CD4-positive, alpha-beta memory T cell (primary cell): ENCODE measurements around the gene MAPKAP1. TPM values are rescaled to one million over a fixed set of nuclear protein-coding genes. Genes with fewer than 3 reads are reported as not detected.

Experiments used
- CTCF ChIA-PET: fragments of 350-600 bp; sonication (Branson Sonifier 250); formaldehyde crosslinking; loops from one replicate; lab custom pipeline; 2021; ENCODE audit warnings: inconsistent platforms; ENCODE audit not compliant: partially characterized antibody; lab: Charles Lee
- POLR2A ChIA-PET: fragments of 350-600 bp; sonication (Branson Sonifier 250); formaldehyde crosslinking; loops from one replicate; lab custom pipeline; 2021; ENCODE audit not compliant: partially characterized antibody; lab: Charles Lee
- DNase-seq, 5 donors: peaks; one replicate each; pipeline versions ENCODE4 v3.0.0 to v3.0.0-alpha.2; 2020 to 2022; ENCODE audit warnings: mixed read lengths in 1 of 5
- H3K27ac ChIP-seq: one replicate; pipeline ENCODE4 v1.7.0; 2013; ENCODE audit warnings: low read depth, low read length
- H3K27me3 ChIP-seq: 2 replicates; pipeline ENCODE4 v1.7.0; 2013; ENCODE audit warnings: mild to moderate bottlenecking, low read length, moderate library complexity; ENCODE audit not compliant: insufficient read depth
- H3K36me3 ChIP-seq: 2 replicates; pipeline ENCODE4 v1.7.0; 2013; ENCODE audit warnings: mild to moderate bottlenecking, low read length, moderate library complexity; ENCODE audit not compliant: insufficient read depth
- H3K4me1 ChIP-seq: 2 replicates; pipeline ENCODE4 v1.7.0; 2013; ENCODE audit warnings: mild to moderate bottlenecking, low read length, moderate library complexity; ENCODE audit not compliant: insufficient read depth
- H3K4me3 ChIP-seq, 2 donors: one replicate each; pipeline ENCODE4 v1.7.0; 2013; ENCODE audit warnings: low read length in 2 of 2, mild to moderate bottlenecking in 1 of 2
- H3K9me3 ChIP-seq, 2 donors: one replicate each; pipeline ENCODE4 v1.7.0; 2013; ENCODE audit warnings: low read length in 2 of 2, control low read depth in 1 of 2; ENCODE audit not compliant: control insufficient read depth in 1 of 2
- H3K27ac Mint-ChIP-seq, 7 donors: one replicate each; pipeline ENCODE4 v1.8.0; 2020 to 2021; ENCODE audit warnings: mixed read lengths in 7 of 7, mild to moderate bottlenecking in 6 of 7, inconsistent platforms in 3 of 7, moderate library complexity in 3 of 7
- H3K27me3 Mint-ChIP-seq, 2 donors: one replicate each; pipeline ENCODE4 v1.8.0; 2020 to 2021; ENCODE audit warnings: mixed read lengths in 2 of 2
- H3K36me3 Mint-ChIP-seq, 2 donors: one replicate each; pipeline ENCODE4 v1.8.0; 2020 to 2021; ENCODE audit warnings: mixed read lengths in 2 of 2, inconsistent platforms in 1 of 2, mild to moderate bottlenecking in 1 of 2
- H3K4me1 Mint-ChIP-seq, 4 donors: one replicate each; pipeline ENCODE4 v1.8.0; 2020 to 2021; ENCODE audit warnings: mixed read lengths in 4 of 4, mild to moderate bottlenecking in 1 of 4
- H3K4me3 Mint-ChIP-seq, 8 donors: one replicate each; pipeline ENCODE4 v1.8.0; 2020 to 2021; ENCODE audit warnings: mixed read lengths in 8 of 8, mild to moderate bottlenecking in 7 of 8, moderate library complexity in 6 of 8, inconsistent platforms in 3 of 8
- H3K9me3 Mint-ChIP-seq, 8 donors: one replicate each; pipeline ENCODE4 v1.8.0; 2020 to 2021; ENCODE audit warnings: mixed read lengths in 8 of 8, mild to moderate bottlenecking in 5 of 8, inconsistent platforms in 3 of 8, moderate library complexity in 1 of 8
- intact Hi-C: fragments of 100-400 bp; cut with micrococcal nuclease; formaldehyde crosslinking; loops from one replicate; pipeline ENCODE4 v1.15.1; 2023
- polyA plus RNA-seq, 2 donors: library from polyadenylated mRNA; unstranded; fragments of 300-500 nt; fragmentation: Illumina TruSeq; gene quantifications; one replicate each; pipeline ENCODE4 v1.2.3, GENCODE V29; 2021
- total RNA-seq, 2 experiments: library from RNA; stranded (reverse); gene quantifications; one replicate each; pipeline ENCODE4 v1.2.3, GENCODE V29; 2021

MAPKAP1 gene
- total and polyA plus RNA-seq, 4 experiments from 2014 or later, result 51.6 to 59.1 (median 55.8) TPM

DNA sequence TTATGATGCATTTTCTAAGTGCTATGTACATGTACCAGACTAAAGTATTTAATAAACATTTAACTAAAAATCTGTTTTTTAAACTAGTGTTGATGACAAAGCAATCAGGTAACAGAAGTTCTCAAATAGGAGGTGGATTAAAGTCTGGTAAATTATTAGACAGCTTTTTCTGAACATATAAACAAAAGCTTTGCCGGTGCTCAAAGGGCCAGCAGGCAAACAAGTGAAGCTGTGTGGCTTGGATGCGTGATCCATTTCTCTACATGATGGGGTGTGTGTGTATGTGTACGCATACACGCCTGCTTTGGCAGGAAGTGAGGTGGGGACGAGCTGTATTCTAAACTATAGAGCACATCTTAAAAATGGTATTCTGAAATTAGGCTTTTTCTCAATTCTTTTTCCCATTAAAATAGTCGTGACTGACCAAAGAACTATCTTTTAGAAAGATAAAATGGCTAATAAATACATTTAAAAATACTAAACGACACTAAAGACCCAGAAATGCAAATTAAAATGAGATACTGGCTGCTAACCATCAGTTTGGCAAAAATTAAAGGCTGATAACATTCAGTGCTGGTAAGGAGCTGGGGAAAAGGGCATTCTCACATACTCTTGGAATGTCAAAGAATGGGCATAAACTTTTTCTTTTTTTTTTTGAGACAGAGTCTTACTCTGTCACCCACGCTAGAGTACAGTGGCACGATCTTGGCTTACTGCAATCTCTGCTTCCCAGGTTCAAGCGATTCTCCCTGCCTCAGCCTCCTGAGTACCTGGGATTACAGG lies 174.0 kb downstream of the MAPKAP1 start:
- no peak overlapping the region for H3K27ac ChIP-seq
- H3K27me3 Mint-ChIP-seq, result no peaks in the 10 kb centered on the region
- no peak for DNase-seq
- no peaks in the 10 kb centered on the region for H3K36me3 ChIP-seq
- CTCF ChIA-PET, result no interaction called here
- H3K4me3 ChIP-seq, result no peak overlapping the region
- H3K36me3 Mint-ChIP-seq, result peaks cover 2 to 4% of the 10 kb centered on the region in 2 donors
- H3K27ac Mint-ChIP-seq, result no peak overlapping the region
- intact Hi-C loops, result no loop called here
- no peaks in the 10 kb centered on the region for H3K9me3 ChIP-seq
- peaks cover 15% of the 10 kb centered on the region for H3K4me1 ChIP-seq
- POLR2A ChIA-PET, result no interaction called here
- no peak overlapping the region for H3K4me3 Mint-ChIP-seq
- no peaks in the 10 kb centered on the region for H3K27me3 ChIP-seq
- no peaks in the 10 kb centered on the region for H3K9me3 Mint-ChIP-seq
- H3K4me1 Mint-ChIP-seq, result peaks cover 10 to 17% (median 12%) of the 10 kb centered on the region in 4 donors

GRCh38 chr9:125532412-125532811 lies 174.6 kb downstream of the MAPKAP1 start:
- Histone ChIP-seq H3K27ac (no peak overlapping the region), H3K4me3 (no peak overlapping the region), H3K27me3 (no peaks in the 10 kb centered on the region), H3K36me3 (no peaks in the 10 kb centered on the region), H3K4me1 (peaks cover 15% of the 10 kb centered on the region), H3K9me3 (no peaks in the 10 kb centered on the region)
- Mint-ChIP-seq H3K36me3 (peaks cover 0 to 2% of the 10 kb centered on the region in 2 donors), H3K27ac (peak overlapping the region in 1 of 7 donors; percentile 13), H3K27me3 (no peaks in the 10 kb centered on the region), H3K4me1 (peaks cover 10 to 17% (median 12%) of the 10 kb centered on the region in 4 donors), H3K4me3 (no peak overlapping the region), H3K9me3 (no peaks in the 10 kb centered on the region)
- CTCF ChIA-PET, result no interaction called here
- POLR2A ChIA-PET, result no interaction called here
- intact Hi-C loops, result no loop called here
- DNase-seq, result no peak

- intact Hi-C loops, result no loop called here
- Mint-ChIP-seq H3K9me3 (no peaks in the 10 kb centered on the region), H3K27me3 (no peaks in the 10 kb centered on the region), H3K27ac (peak overlapping the region in 2 of 7 donors; percentile 12 to 60), H3K36me3 (peaks cover 0 to 5% of the 10 kb centered on the region in 2 donors), H3K4me3 (no peak overlapping the region), H3K4me1 (peaks cover 11 to 20% (median 12%) of the 10 kb centered on the region in 4 donors)
- H3K27ac ChIP-seq, result no peak overlapping the region
- H3K4me1 ChIP-seq, result peaks cover 15% of the 10 kb centered on the region
- H3K27me3 ChIP-seq, result no peaks in the 10 kb centered on the region
- H3K4me3 ChIP-seq, result no peak overlapping the region
- POLR2A ChIA-PET, result interaction anchor here (0.6 kb wide), 1 partner anchor 10 kb away, joined by 3 read pairs; no protein-coding TSS in a partner anchor
- CTCF ChIA-PET, result interaction anchor here (1.1 kb wide), 2 partner anchors 15 to 42 kb away, joined by 3 read pairs; no protein-coding TSS in a partner anchor
- DNase-seq, result no peak
- H3K9me3 ChIP-seq, result no peaks in the 10 kb centered on the region
- H3K36me3 ChIP-seq, result no peaks in the 10 kb centered on the region
Measured at GRCh38 chr9:125529589-125530515, 177.2 kb downstream of the MAPKAP1 start.

GRCh38 chr9:125529107-125529506 lies 177.9 kb downstream of the MAPKAP1 start:
- no peaks in the 10 kb centered on the region for H3K9me3 ChIP-seq
- H3K4me3 Mint-ChIP-seq, result no peak overlapping the region
- CTCF ChIA-PET, result interaction anchor here (1.1 kb wide), 1 partner anchor 14 kb away, joined by 3 read pairs; no protein-coding TSS in a partner anchor
- H3K27ac ChIP-seq, result no peak overlapping the region
- DNase-seq, result no peak
- peaks cover 15% of the 10 kb centered on the region for H3K4me1 ChIP-seq
- peaks cover 0 to 5% of the 10 kb centered on the region in 2 donors for H3K36me3 Mint-ChIP-seq
- POLR2A ChIA-PET, result interaction anchor here (0.6 kb wide), 1 partner anchor 10 kb away, joined by 3 read pairs; no protein-coding TSS in a partner anchor
- peak overlapping the region in 2 of 7 donors; percentile 3 to 25 for H3K27ac Mint-ChIP-seq
- no peaks in the 10 kb centered on the region for H3K36me3 ChIP-seq
- intact Hi-C loops, result no loop called here
- no peaks in the 10 kb centered on the region for H3K9me3 Mint-ChIP-seq
- H3K27me3 Mint-ChIP-seq, result no peaks in the 10 kb centered on the region
- H3K4me1 Mint-ChIP-seq, result peaks cover 11 to 22% (median 12%) of the 10 kb centered on the region in 4 donors
- no peaks in the 10 kb centered on the region for H3K27me3 ChIP-seq
- H3K4me3 ChIP-seq, result no peak overlapping the region

GRCh38 chr9:125527471-125528002 lies 179.5 kb downstream of the MAPKAP1 start:
- H3K4me3 ChIP-seq, result no peak overlapping the region
- ChIA-PET POLR2A (no interaction called here), CTCF (interaction anchor here (1.5 kb wide), 1 partner anchor 15 kb away, joined by 3 read pairs; no protein-coding TSS in a partner anchor)
- H3K27ac Mint-ChIP-seq, result no peak overlapping the region
- H3K36me3 ChIP-seq, result no peaks in the 10 kb centered on the region
- peaks cover 26% of the 10 kb centered on the region for H3K4me1 ChIP-seq
- H3K36me3 Mint-ChIP-seq, result peaks cover 0 to 5% of the 10 kb centered on the region in 2 donors
- no peaks in the 10 kb centered on the region for H3K9me3 Mint-ChIP-seq
- H3K4me1 Mint-ChIP-seq, result peaks cover 21 to 37% (median 25%) of the 10 kb centered on the region in 4 donors
- H3K4me3 Mint-ChIP-seq, result no peak overlapping the region
- no peaks in the 10 kb centered on the region for H3K9me3 ChIP-seq
- no peaks in the 10 kb centered on the region for H3K27me3 ChIP-seq
- H3K27ac ChIP-seq, result no peak overlapping the region
- no peaks in the 10 kb centered on the region for H3K27me3 Mint-ChIP-seq
- DNase-seq, result no peak
- intact Hi-C loops, result no loop called here

DNA sequence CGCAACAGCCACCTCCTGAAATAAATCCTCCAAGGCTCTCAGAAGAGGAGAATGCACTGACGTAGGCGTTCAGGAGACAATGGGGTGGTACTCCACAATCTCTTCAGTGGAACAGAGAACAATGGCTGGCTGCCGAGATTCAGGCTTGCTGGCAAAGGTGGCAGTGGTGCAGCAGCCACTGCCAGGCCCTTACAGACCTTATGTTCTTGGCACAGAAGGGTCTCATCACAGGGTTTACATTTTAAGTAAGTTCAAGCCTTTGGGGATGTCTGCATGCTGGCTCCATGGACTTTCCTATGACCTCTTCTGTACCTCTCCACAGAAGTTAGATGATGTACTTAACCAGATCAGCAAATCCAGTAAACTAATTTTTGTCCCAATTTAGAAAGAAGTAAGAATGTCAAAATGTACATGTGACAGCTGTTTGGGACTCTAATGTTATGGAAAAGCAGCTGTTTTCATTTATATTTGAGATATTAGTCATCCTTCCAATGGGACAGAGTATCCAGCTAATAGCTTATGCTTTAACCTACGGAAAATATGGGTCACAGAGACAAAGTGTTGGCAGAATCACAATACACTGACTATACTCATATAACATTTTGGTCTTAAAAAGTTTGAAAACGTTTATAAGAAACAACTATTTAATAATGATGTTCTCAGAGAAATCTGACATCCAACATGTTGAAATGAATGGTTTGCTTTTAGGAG lies 180.9 kb downstream of the MAPKAP1 start:
- Mint-ChIP-seq H3K4me3 (no peak overlapping the region), H3K4me1 (peaks cover 31 to 52% (median 35%) of the 10 kb centered on the region in 4 donors), H3K27ac (no peak overlapping the region), H3K36me3 (peaks cover 0 to 5% of the 10 kb centered on the region in 2 donors), H3K27me3 (no peaks in the 10 kb centered on the region), H3K9me3 (no peaks in the 10 kb centered on the region)
- no peak overlapping the region for H3K4me3 ChIP-seq
- peaks cover 39% of the 10 kb centered on the region for H3K4me1 ChIP-seq
- H3K27me3 ChIP-seq, result no peaks in the 10 kb centered on the region
- CTCF ChIA-PET, result no interaction called here
- no peaks in the 10 kb centered on the region for H3K9me3 ChIP-seq
- H3K27ac ChIP-seq, result no peak overlapping the region
- POLR2A ChIA-PET, result no interaction called here
- intact Hi-C loops, result no loop called here
- no peak for DNase-seq
- no peaks in the 10 kb centered on the region for H3K36me3 ChIP-seq
